Daoy (cell line): ENCODE data around the gene CLEC2A. TPM values are rescaled to one million over a fixed set of nuclear protein-coding genes. Genes with fewer than 3 reads are reported as not detected.
"Not testable (repeated sequence)": the region's sequence is repeated elsewhere in the genome, so short reads cannot be mapped to it uniquely, and the experiment has no call there.

Experiments
- DNase-seq: peaks from one replicate; pipeline ENCODE4 v3.0.0-alpha.2; 2015; ENCODE audit warnings: low read depth
- total RNA-seq: library from RNA; depleted of rRNA; stranded (reverse); fragments of >200 nt; shearing (Covaris generic); gene quantifications from 2 replicates; pipeline ENCODE4 v1.2.3, GENCODE V29; 2014; rRNA removed

The CLEC2A gene
- not detected in 2 replicates for total RNA-seq

GRCh38 chr12:9932270-9932669, at the start of gene CLEC2A:
Gene CLEC2A, minus strand, starts transcription at chr12:9932370. Its CDS starts 41 bp downstream, at chr12:9932329.
- DNase-seq = no peak

- DNase-seq = no peak
These were observed 48.0 kb upstream of the CLEC2A start for GRCh38 chr12:9980126-9980525.

- no peak for DNase-seq
These were observed 45.7 kb upstream of the CLEC2A start for GRCh38 chr12:9977916-9978315.

GRCh38 chr12:9976626-9977025, 44.5 kb upstream of the CLEC2A start:
- not testable (repeated sequence) for DNase-seq

GRCh38 chr12:9975614-9976013, 43.4 kb upstream of the CLEC2A start:
- no peak for DNase-seq

GRCh38 chr12:9974731-9975130, 42.6 kb upstream of the CLEC2A start:
- DNase-seq = not testable (repeated sequence)

- no peak for DNase-seq
These were observed 41.8 kb upstream of the CLEC2A start for GRCh38 chr12:9973949-9974348.

GRCh38 chr12:9971181-9971580, 39.0 kb upstream of the CLEC2A start, which contains the start of gene CLEC12A:
Gene CLEC12A, plus strand, starts transcription at chr12:9971409. Its CDS starts 188 bp downstream, at chr12:9971597.
- DNase-seq = no peak

- DNase-seq = no peak
These were observed 37.5 kb upstream of the CLEC2A start for GRCh38 chr12:9969673-9970072.

- no peak for DNase-seq
These were observed 29.7 kb upstream of the CLEC2A start for GRCh38 chr12:9961901-9962300.

- no peak for DNase-seq
These were observed 28.9 kb upstream of the CLEC2A start for GRCh38 chr12:9961106-9961505.

GRCh38 chr12:9960590-9960989, 28.4 kb upstream of the CLEC2A start:
- DNase-seq = no peak

GRCh38 chr12:9957834-9958233, 25.7 kb upstream of the CLEC2A start:
- DNase-seq = no peak

- not testable (repeated sequence) for DNase-seq
These were observed 21.0 kb upstream of the CLEC2A start for GRCh38 chr12:9952954-9953729.

- no peak for DNase-seq
These were observed 19.0 kb upstream of the CLEC2A start for GRCh38 chr12:9951026-9951675.

GRCh38 chr12:9948606-9949296, 16.6 kb upstream of the CLEC2A start:
- DNase-seq = no peak

GRCh38 chr12:9947674-9948073, 15.5 kb upstream of the CLEC2A start:
- no peak for DNase-seq

- DNase-seq = no peak
These were observed 12.2 kb upstream of the CLEC2A start for GRCh38 chr12:9944391-9944790.

GRCh38 chr12:9943240-9943639, 11.1 kb upstream of the CLEC2A start:
- no peak for DNase-seq

- DNase-seq = no peak
These were observed 9.7 kb upstream of the CLEC2A start for GRCh38 chr12:9941838-9942237.

- DNase-seq = no peak
These were observed 8.2 kb upstream of the CLEC2A start for GRCh38 chr12:9940375-9940774.

- no peak for DNase-seq
These were observed 4.4 kb upstream of the CLEC2A start for GRCh38 chr12:9936591-9936990.

- no peak for DNase-seq
These were observed 2.9 kb upstream of the CLEC2A start for GRCh38 chr12:9935026-9935425.
